ENCODE measurements around the gene MARCKSL1. TPM values are rescaled to one million over a fixed set of nuclear protein-coding genes. Genes with fewer than 3 reads are reported as not detected.

The MARCKSL1 gene
- total RNA-seq, result 2.2 and 4.5 TPM in 2 replicates

GRCh38 chr1:32335790-32336590 lies at the start of gene MARCKSL1:
Gene MARCKSL1, minus strand, starts transcription at chr1:32336233. Its CDS starts 200 bp downstream, at chr1:32336033.

DNA sequence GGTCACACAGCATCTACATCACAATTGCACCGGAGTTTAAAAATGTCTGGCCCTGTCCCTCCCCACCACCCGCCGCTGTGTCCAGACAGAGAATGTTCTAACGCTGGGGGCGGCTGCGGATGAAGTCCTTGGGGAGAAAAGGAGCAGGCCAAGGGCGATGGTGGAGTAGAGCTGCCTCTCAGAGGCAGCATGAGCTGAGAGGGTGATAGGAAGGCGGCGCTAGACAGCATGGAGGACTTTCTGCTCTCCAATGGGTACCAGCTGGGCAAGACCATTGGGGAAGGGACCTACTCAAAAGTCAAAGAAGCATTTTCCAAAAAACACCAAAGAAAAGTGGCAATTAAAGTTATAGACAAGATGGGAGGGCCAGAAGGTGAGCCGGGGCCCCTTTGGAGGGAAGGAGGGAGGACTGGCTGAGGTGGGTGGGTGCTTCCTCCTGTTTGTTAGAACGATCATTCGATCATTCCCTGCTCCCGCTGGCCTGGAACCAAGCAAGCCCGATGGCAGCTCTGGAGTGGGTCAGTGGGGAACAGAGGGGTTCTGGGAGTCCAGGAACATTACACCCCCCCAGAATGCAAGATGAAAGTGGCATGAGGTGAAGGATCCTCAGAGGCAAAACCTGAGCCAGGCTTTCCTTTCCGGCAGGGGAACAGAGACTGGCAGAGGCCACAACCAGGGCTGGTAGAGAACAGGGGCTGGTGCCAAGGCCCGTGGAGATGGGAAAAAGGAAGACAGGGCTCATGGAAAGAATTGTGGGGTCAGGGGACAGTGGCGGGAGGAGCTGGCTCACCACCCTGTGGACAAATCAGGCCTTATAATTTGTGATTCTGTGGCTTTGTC lies 26.7 kb upstream of the MARCKSL1 start, which contains the start of the genes FAM229A and TSSK3:
Gene FAM229A (minus strand): TSS at position 12 of the 840 bp plus-strand sequence. CDS start 394 bp downstream, outside the sequence.
Gene TSSK3 (plus strand): TSS at position 66 of the 840 bp plus-strand sequence. CDS start 163 bp downstream, at position 229.

DNA sequence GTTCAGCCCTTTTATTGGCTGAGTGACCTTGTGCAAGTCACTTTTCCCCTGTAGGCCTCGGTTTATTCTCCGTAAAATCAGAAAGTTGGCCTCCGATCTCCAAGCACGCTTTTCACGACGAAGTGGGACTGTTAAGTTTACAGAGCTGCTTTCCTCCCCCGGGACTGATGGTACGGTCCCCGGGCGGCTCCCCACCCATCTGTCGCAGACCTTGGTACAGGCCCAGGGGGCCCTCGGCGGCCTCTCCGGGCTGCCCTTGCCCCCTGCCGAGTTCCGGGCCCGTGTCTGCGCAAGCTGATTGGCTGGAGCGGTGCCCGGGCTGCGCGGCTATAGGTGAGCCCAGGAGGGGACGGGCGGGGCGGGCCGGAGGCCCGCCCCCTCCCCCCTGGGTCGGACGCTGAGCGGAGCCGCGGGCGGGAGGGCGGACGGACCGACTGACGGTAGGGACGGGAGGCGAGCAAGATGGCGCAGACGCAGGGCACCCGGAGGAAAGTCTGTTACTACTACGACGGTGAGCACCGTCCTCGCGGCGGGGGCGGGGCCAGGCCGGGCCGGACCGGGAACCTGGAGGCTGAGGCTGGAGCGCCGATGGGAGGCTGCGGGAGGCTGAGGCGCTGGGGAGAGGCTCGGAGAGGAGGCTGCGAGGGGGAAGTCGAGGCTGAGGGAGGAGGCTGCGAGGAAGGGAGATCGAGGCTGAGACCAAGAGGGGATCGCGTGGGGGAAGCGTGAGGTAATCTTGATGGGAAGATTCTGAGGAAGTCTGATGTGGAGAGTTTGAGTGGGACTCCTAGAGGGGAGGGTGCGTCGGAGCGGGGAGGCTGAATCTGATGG lies 44.1 kb downstream of the MARCKSL1 start, which contains the start of gene HDAC1:
Gene HDAC1 (plus strand): TSS at position 376 of the 831 bp plus-strand sequence. CDS start 87 bp downstream, at position 463.

Small RNAs within 50 kb of the gene (small RNA-seq; reads per million reads assigned to genes)
- gene RF00019, result not detected

Other genes with a start within 250 kb of the MARCKSL1 start
- gene KPNA6, start 228.2 kb downstream of the MARCKSL1 start, total RNA-seq, result 66.7 and 73.7 TPM in 2 replicates
- 151 and 160 TPM in 2 replicates for gene TXLNA, start 156.6 kb downstream of the MARCKSL1 start, total RNA-seq
- gene CCDC28B, start 135.6 kb downstream of the MARCKSL1 start, total RNA-seq, result 10.1 and 11.8 TPM in 2 replicates
- gene IQCC, start 130.6 kb downstream of the MARCKSL1 start, total RNA-seq, result 0.97 and 1.1 TPM in 2 replicates
- gene DCDC2B, start 127.1 kb downstream of the MARCKSL1 start, total RNA-seq, result not detected in 2 replicates
- 18.8 and 23.9 TPM in 2 replicates for gene TMEM234, start 113.9 kb downstream of the MARCKSL1 start, total RNA-seq
- 228 and 249 TPM in 2 replicates for gene EIF3I, start 113.8 kb downstream of the MARCKSL1 start, total RNA-seq
- 2.4 and 2.7 TPM in 2 replicates for gene FAM167B, start 89.0 kb downstream of the MARCKSL1 start, total RNA-seq
- gene LCK, start 85.0 kb downstream of the MARCKSL1 start, total RNA-seq, result not detected in 2 replicates
- gene HDAC1, start 44.1 kb downstream of the MARCKSL1 start, total RNA-seq, result 66.5 and 73.0 TPM in 2 replicates
- gene FAM229A, start 26.3 kb upstream of the MARCKSL1 start, total RNA-seq, result 1.2 and 2.4 TPM in 2 replicates
- gene TSSK3, start 26.3 kb upstream of the MARCKSL1 start, total RNA-seq, result 0.61 and 1.6 TPM in 2 replicates
- gene BSDC1, start 58.2 kb upstream of the MARCKSL1 start, total RNA-seq, result 70.4 and 79.3 TPM in 2 replicates
- gene ZBTB8B, start 128.8 kb upstream of the MARCKSL1 start, total RNA-seq, result not detected in 2 replicates
- 7.7 and 8.6 TPM in 2 replicates for gene ZBTB8A, start 203.2 kb upstream of the MARCKSL1 start, total RNA-seq